GM12875 (cell line): ENCODE measurements around the gene RGS6.

Source experiments
- H3K4me3 ChIP-seq: one replicate; pipeline ENCODE4 v1.5.1; 2011; ENCODE audit warnings: low read depth, low read length, control low read depth
- TF ChIP-seq, protein P1 (sequence below): IDR thresholded peaks from 2 replicates; pipeline ENCODE4 v1.5.1; 2011; ENCODE audit warnings: low read depth, mild to moderate bottlenecking, control low read depth, inconsistent platforms, low read length, moderate library complexity, borderline replicate concordance; ENCODE audit not compliant: insufficient read depth

RGS6 gene

DNA sequence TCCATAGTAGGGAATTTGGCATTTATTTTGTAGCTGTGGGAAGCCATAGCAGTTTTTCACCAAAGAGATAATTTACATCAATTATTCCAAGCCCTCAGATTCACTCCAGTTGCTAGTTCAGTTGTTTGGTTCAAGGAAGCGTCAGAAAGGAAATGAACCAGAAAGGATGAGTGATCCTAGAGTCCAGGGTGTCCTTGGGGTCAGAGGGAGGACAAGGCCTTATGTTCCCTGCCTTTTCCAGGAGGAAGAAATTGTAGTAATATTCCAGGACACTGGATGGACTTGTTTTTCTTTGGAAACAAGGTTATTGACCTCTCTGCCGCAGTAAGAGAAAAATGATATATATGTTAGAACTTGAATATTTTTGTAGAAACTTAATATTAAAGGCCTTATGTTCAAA lies 409.5 kb downstream of the RGS6 start:
- H3K4me3 ChIP-seq, result no peak overlapping the region
- TF ChIP-seq, protein P1, sequence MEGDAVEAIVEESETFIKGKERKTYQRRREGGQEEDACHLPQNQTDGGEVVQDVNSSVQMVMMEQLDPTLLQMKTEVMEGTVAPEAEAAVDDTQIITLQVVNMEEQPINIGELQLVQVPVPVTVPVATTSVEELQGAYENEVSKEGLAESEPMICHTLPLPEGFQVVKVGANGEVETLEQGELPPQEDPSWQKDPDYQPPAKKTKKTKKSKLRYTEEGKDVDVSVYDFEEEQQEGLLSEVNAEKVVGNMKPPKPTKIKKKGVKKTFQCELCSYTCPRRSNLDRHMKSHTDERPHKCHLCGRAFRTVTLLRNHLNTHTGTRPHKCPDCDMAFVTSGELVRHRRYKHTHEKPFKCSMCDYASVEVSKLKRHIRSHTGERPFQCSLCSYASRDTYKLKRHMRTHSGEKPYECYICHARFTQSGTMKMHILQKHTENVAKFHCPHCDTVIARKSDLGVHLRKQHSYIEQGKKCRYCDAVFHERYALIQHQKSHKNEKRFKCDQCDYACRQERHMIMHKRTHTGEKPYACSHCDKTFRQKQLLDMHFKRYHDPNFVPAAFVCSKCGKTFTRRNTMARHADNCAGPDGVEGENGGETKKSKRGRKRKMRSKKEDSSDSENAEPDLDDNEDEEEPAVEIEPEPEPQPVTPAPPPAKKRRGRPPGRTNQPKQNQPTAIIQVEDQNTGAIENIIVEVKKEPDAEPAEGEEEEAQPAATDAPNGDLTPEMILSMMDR, result no peak

DNA sequence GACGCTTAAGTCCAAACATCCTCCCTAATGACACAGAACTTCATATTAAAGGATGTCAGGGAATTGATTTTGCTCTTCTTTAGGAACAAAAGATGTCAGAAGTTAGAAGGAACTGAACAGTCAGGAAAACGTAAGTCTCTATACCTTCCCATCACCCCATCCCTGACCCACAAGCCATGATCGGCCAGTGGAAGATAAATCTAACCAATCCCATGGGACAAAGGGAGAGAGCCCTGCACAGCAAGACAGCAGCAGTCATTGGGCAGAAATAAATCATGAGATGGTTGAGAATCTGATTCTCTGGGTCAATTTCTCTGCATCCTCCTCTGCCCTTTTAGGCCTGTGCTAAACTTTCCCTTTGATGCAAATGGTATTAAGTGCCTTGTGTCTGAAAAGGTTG lies 414.9 kb downstream of the RGS6 start:
- TF ChIP-seq, protein P1, result no peak
- H3K4me3 ChIP-seq, result no peak overlapping the region

GRCh38 chr14:72350215-72350614 lies 418.0 kb downstream of the RGS6 start:
- TF ChIP-seq, protein P1, result no peak

DNA sequence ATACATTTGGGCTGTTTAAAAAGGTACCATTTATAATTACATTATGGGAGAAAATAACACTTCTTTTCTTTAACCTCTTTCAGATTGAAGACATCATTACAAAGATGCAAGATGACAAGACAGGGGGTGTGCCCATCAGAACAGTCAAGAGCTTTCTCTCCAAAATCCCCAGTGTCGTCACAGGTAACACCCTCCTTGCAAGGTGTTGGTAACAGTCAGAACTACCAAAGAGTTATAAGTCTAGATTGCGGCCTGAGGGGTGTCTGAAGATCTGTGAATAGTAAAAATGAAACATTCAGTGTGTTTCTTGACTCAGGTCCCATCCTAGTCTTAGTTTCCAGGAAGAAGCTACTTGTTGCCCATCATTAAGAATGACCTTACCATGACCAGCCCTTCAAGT lies 419.8 kb downstream of the RGS6 start:
- TF ChIP-seq, protein P1, result no peak
- H3K4me3 ChIP-seq, result no peak overlapping the region

More at GRCh38 chr14:72350215-72350614, 418.0 kb downstream of the RGS6 start:
- no peak overlapping the region for H3K4me3 ChIP-seq

- TF ChIP-seq, protein P1, result no peak
- H3K4me3 ChIP-seq, result no peak overlapping the region
These were observed 434.4 kb downstream of the RGS6 start for GRCh38 chr14:72366619-72367018.

GRCh38 chr14:72369106-72369505 lies 436.9 kb downstream of the RGS6 start:
- H3K4me3 ChIP-seq, result no peak overlapping the region
- TF ChIP-seq, protein P1, result no peak

GRCh38 chr14:72377016-72377415 lies 444.8 kb downstream of the RGS6 start:
- TF ChIP-seq, protein P1, result no peak
- no peak overlapping the region for H3K4me3 ChIP-seq
